ENCODE results near the gene FOXO3B.
"Not testable (repeated sequence)": the region's sequence is repeated elsewhere in the genome, so short reads cannot be mapped to it uniquely, and the experiment has no call there.

- TF ChIP-seq CTCF, POLR2A (IDR thresholded peaks at IDR 0.05): not testable (repeated sequence)
Observed at GRCh38 chr17:18695143-18695542, 13.0 kb upstream of the FOXO3B start.

Data from esophagus squamous epithelium (tissue), 4 donors.